ENCODE data around the gene SEMA4D.

- no peak for TF ChIP-seq CREB3 (tag; conservative IDR thresholded peaks at IDR 0.05; ENCODE audit: low read depth)
- TF ChIP-seq, protein P1, sequence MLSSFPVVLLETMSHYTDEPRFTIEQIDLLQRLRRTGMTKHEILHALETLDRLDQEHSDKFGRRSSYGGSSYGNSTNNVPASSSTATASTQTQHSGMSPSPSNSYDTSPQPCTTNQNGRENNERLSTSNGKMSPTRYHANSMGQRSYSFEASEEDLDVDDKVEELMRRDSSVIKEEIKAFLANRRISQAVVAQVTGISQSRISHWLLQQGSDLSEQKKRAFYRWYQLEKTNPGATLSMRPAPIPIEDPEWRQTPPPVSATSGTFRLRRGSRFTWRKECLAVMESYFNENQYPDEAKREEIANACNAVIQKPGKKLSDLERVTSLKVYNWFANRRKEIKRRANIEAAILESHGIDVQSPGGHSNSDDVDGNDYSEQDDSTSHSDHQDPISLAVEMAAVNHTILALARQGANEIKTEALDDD (IDR thresholded peaks at IDR 0.05): no peak
- TF ChIP-seq POLR2A (conservative IDR thresholded peaks at IDR 0.05): no peak
- TF ChIP-seq, protein P2, sequence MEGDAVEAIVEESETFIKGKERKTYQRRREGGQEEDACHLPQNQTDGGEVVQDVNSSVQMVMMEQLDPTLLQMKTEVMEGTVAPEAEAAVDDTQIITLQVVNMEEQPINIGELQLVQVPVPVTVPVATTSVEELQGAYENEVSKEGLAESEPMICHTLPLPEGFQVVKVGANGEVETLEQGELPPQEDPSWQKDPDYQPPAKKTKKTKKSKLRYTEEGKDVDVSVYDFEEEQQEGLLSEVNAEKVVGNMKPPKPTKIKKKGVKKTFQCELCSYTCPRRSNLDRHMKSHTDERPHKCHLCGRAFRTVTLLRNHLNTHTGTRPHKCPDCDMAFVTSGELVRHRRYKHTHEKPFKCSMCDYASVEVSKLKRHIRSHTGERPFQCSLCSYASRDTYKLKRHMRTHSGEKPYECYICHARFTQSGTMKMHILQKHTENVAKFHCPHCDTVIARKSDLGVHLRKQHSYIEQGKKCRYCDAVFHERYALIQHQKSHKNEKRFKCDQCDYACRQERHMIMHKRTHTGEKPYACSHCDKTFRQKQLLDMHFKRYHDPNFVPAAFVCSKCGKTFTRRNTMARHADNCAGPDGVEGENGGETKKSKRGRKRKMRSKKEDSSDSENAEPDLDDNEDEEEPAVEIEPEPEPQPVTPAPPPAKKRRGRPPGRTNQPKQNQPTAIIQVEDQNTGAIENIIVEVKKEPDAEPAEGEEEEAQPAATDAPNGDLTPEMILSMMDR (IDR thresholded peaks at IDR 0.05 in 2 of 3, conservative IDR thresholded peaks at IDR 0.05 in 1 of 3; ENCODE audit: insufficient read depth in 2 of 3, low read depth in 1 of 3, low read length in 3 of 3): no peak
- no peak; a peak in 1 of 4 replicates for TF ChIP-seq TRIM24 (IDR thresholded peaks at IDR 0.05)
- no peak for TF ChIP-seq ZNF274 (IDR thresholded peaks at IDR 0.05; ENCODE audit: borderline replicate concordance, low read depth, low read length)
- TF ChIP-seq ZNF507 (tag; conservative IDR thresholded peaks at IDR 0.05): no peak
- no peak for TF ChIP-seq CHD2 (IDR thresholded peaks at IDR 0.05; ENCODE audit: low read depth, low read length)
- TF ChIP-seq U2AF2 (optimal IDR thresholded peaks at IDR 0.05; ENCODE audit: low read depth, low read length): no peak
- TF ChIP-seq SETDB1 (IDR thresholded peaks at IDR 0.05; ENCODE audit: low read length): no peak
Measured at GRCh38 chr9:89379508-89380115, 118.3 kb downstream of the SEMA4D start.

All from K562 (cell line).